ENCODE data around the gene USP49. TPM values are rescaled to one million over a fixed set of nuclear protein-coding genes. Genes with fewer than 3 reads are reported as not detected.

Gene USP49
- total and polyA plus RNA-seq, 2 of the 13 experiments (the other 11 are each of a cell fraction or from before 2014, with no cell fraction given), result 2.9 to 4.3 TPM

GRCh38 chr6:41941280-41942066, 46.3 kb upstream of the USP49 start, which contains the start of gene CCND3 (continued):
- TF ChIP-seq BRF2 (CRISPR knock-in tag; IDR thresholded peaks at IDR 0.05) (no peak), GATAD1 (CRISPR knock-in tag; IDR thresholded peaks at IDR 0.05) (peak; percentile 47; the same call in 1 of the 2 replicates), SNAPC2 (CRISPR knock-in tag; IDR thresholded peaks at IDR 0.05) (no peak), POLR2AphosphoS2 (IDR thresholded peaks at IDR 0.05; ENCODE audit: low read depth, low read length) (no peak), TBX3 (IDR thresholded peaks at IDR 0.05; ENCODE audit: borderline replicate concordance) (no peak), MAFK (conservative IDR thresholded peaks at IDR 0.05 in 1 of 2, IDR thresholded peaks at IDR 0.05 in 1 of 2; ENCODE audit: low read length in 2 of 2) (no peak), AHDC1 (CRISPR knock-in tag; IDR thresholded peaks at IDR 0.05; ENCODE audit: borderline replicate concordance) (no peak; the same call in 1 of the 2 replicates), EEA1 (CRISPR knock-in tag; IDR thresholded peaks at IDR 0.05; ENCODE audit: borderline replicate concordance) (peak; percentile 20; the same call in 1 of the 2 replicates), STAT5B (CRISPR knock-in tag; IDR thresholded peaks at IDR 0.05) (no peak), PLRG1 (conservative IDR thresholded peaks at IDR 0.05) (no peak), FOXJ3 (CRISPR knock-in tag; IDR thresholded peaks at IDR 0.05; ENCODE audit: borderline replicate concordance) (no peak), HCFC1 (IDR thresholded peaks at IDR 0.05; ENCODE audit: low read depth, low read length) (no peak), MATR3 (CRISPR knock-in tag; IDR thresholded peaks at IDR 0.05) (no peak), RFXAP (CRISPR knock-in tag; IDR thresholded peaks at IDR 0.05; ENCODE audit: borderline replicate concordance) (0 out of 2 replicates have a peak, but pooled peaks have one; percentile 23), SRSF4 (IDR thresholded peaks at IDR 0.05; ENCODE audit: low read depth, low read length, poor library complexity, severe bottlenecking) (no peak), CREB1 (IDR thresholded peaks at IDR 0.05) (no peak; the same call in 1 of the 2 replicates), CREB1 (CRISPR knock-in tag; IDR thresholded peaks at IDR 0.05) (no peak), ZNF800 (CRISPR knock-in tag; IDR thresholded peaks at IDR 0.05) (peak; percentile 84; the same call in 1 of the 2 replicates), GABPA (IDR thresholded peaks at IDR 0.05; ENCODE audit: low read depth, low read length) (peak; percentile 51; the same call in 1 of the 2 replicates), GABPA (CRISPR knock-in tag; IDR thresholded peaks at IDR 0.05; ENCODE audit: low read depth) (peak; percentile 69), FOSL2 (CRISPR knock-in tag; IDR thresholded peaks at IDR 0.05) (no peak), FOXP1 (IDR thresholded peaks at IDR 0.05) (no peak), FOXP1 (CRISPR knock-in tag; IDR thresholded peaks at IDR 0.05) (no peak)
